Measurements from ENCODE around the gene RIPOR3.

DNA sequence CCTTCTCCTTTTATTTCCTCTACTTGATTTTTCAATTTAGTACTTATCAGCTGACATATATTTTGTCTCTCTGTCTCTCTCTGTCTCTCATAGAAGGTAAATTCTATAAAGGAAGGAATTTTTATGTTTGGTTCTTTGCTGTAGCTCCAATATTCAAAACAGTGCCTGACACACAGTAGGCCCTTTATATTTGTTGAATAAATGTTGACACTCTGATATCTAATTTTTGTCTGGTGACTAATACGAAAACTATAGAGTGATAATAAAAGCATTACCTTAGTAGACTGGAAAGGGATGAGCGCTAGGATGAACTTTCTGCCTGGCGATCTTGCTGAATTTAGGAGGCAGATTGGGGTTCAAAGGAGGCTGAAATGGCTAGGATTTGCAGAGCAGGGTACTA, 138.4 kb downstream of the RIPOR3 start:
- TF ChIP-seq, protein P1, sequence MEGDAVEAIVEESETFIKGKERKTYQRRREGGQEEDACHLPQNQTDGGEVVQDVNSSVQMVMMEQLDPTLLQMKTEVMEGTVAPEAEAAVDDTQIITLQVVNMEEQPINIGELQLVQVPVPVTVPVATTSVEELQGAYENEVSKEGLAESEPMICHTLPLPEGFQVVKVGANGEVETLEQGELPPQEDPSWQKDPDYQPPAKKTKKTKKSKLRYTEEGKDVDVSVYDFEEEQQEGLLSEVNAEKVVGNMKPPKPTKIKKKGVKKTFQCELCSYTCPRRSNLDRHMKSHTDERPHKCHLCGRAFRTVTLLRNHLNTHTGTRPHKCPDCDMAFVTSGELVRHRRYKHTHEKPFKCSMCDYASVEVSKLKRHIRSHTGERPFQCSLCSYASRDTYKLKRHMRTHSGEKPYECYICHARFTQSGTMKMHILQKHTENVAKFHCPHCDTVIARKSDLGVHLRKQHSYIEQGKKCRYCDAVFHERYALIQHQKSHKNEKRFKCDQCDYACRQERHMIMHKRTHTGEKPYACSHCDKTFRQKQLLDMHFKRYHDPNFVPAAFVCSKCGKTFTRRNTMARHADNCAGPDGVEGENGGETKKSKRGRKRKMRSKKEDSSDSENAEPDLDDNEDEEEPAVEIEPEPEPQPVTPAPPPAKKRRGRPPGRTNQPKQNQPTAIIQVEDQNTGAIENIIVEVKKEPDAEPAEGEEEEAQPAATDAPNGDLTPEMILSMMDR (IDR thresholded peaks at IDR 0.05; ENCODE audit: low read length) = no peak
- no peak for TF ChIP-seq EZH2 (IDR thresholded peaks at IDR 0.05; ENCODE audit: borderline replicate concordance, low read length)
